ENCODE data around the gene HNRNPM.

GRCh38 chr19:8504919-8505318, 60.1 kb downstream of the HNRNPM start:
- no peak for TF ChIP-seq CTCF (IDR thresholded peaks at IDR 0.05)
- TF ChIP-seq ZFX (IDR thresholded peaks at IDR 0.05; ENCODE audit: borderline replicate concordance) = no peak
